SK-N-SH (cell line): ENCODE results near the gene DERL3. TPM values are rescaled to one million over a fixed set of nuclear protein-coding genes. Genes with fewer than 3 reads are reported as not detected.

Experiments used
- CTCF ChIA-PET: fragments of 300-600, 350-600 bp; formaldehyde crosslinking; extraction: SDS; loops from one replicate; lab custom pipeline; 2021; lab: Yijun Ruan, JAX
- POLR2A ChIA-PET: fragments of 350-600 bp; sonication (Branson Sonifier 250); formaldehyde crosslinking; extraction: SDS; loops from one replicate; lab custom pipeline; 2020; ENCODE audit warnings: antibody characterized with exemption, inconsistent platforms; lab: Yijun Ruan, JAX
- DNase-seq: peaks from one replicate; pipeline ENCODE4 v3.0.0; 2012
- H2AFZ ChIP-seq: fragments of 200-600 bp; sonication (generic); 2 replicates; pipeline ENCODE4 v1.8.1; 2016; ENCODE audit warnings: antibody characterized with exemption, mild to moderate bottlenecking, low read depth
- H3F3A ChIP-seq: fragments of 200-600 bp; sonication (generic); replicated peaks from 2 replicates; pipeline ENCODE3; 2016; ENCODE audit warnings: antibody characterized with exemption, mild to moderate bottlenecking; ENCODE audit not compliant: insufficient read depth
- H3K27ac ChIP-seq, 2 experiments: fragments of 200-500 bp in 1 of 2; fragments of 200-600 bp in 1 of 2; sonication (Bioruptor generic) in 1 of 2; sonication (generic), shearing (Covaris generic) in 1 of 2; 2 replicates each; pipeline versions ENCODE4 v1.5.1 to v1.6.1; 2014 to 2016; ENCODE audit warnings: low read depth in 2 of 2, inconsistent platforms in 1 of 2, low read length in 1 of 2, mild to moderate bottlenecking in 1 of 2, mixed read lengths in 1 of 2
- H3K27me3 ChIP-seq: fragments of 200-600 bp; sonication (generic), shearing (Covaris generic); 2 replicates; pipeline ENCODE4 v1.6.1; 2016; ENCODE audit warnings: mixed run types; ENCODE audit not compliant: insufficient read depth
- H3K36me3 ChIP-seq, 2 experiments: fragments of 200-500 bp in 1 of 2; fragments of 200-600 bp in 1 of 2; sonication (Bioruptor generic) in 1 of 2; sonication (generic) in 1 of 2; replicated peaks in 1 of 2; 2 replicates each; pipeline versions ENCODE3 to v1.5.1; 2014 to 2016; ENCODE audit warnings: low read length in 1 of 2, mild to moderate bottlenecking in 1 of 2; ENCODE audit not compliant: insufficient read depth in 2 of 2, control insufficient read depth in 1 of 2
- H3K4me1 ChIP-seq, 2 experiments: fragments of 200-500 bp in 1 of 2; fragments of 200-600 bp in 1 of 2; sonication (Bioruptor generic) in 1 of 2; sonication (generic), shearing (Covaris generic) in 1 of 2; 2 replicates each; pipeline versions ENCODE4 v1.5.1 to v1.6.1; 2014 to 2016; ENCODE audit warnings: low read depth in 1 of 2, low read length in 1 of 2, mixed run types in 1 of 2; ENCODE audit not compliant: insufficient read depth in 2 of 2, control insufficient read depth in 1 of 2
- H3K4me2 ChIP-seq: fragments of 200-600 bp; sonication (generic), shearing (Covaris generic); 2 replicates; pipeline ENCODE4 v1.6.1; 2017; ENCODE audit warnings: mixed run types
- H3K4me3 ChIP-seq, 2 experiments: fragments of 200-500 bp in 1 of 2; fragments of 200-600 bp in 1 of 2; sonication (Bioruptor generic) in 1 of 2; sonication (generic), shearing (Covaris generic) in 1 of 2; 2 replicates each; pipeline versions ENCODE4 v1.5.1 to v1.8.1; 2014 to 2016; ENCODE audit warnings: low read depth in 2 of 2, inconsistent platforms in 1 of 2, low read length in 1 of 2, mild to moderate bottlenecking in 1 of 2, mixed read lengths in 1 of 2, moderate library complexity in 1 of 2
- H3K79me2 ChIP-seq: fragments of 200-600 bp; sonication (generic); 2 replicates; pipeline ENCODE4 v1.8.1; 2017; ENCODE audit warnings: mild to moderate bottlenecking; ENCODE audit not compliant: insufficient read depth
- H3K9ac ChIP-seq: fragments of 200-600 bp; sonication (generic); 2 replicates; pipeline ENCODE4 v1.6.1; 2017; ENCODE audit warnings: mixed run types
- H3K9me2 ChIP-seq: fragments of 200-600 bp; sonication (generic); 2 replicates; pipeline ENCODE4 v1.6.1; 2017; ENCODE audit warnings: mixed run types
- H3K9me3 ChIP-seq: fragments of 200-600 bp; sonication (generic); 2 replicates; pipeline ENCODE4 v1.6.1; 2017; ENCODE audit warnings: mixed run types, mild to moderate bottlenecking, moderate library complexity
- H4K20me1 ChIP-seq: fragments of 200-600 bp; sonication (generic); 2 replicates; pipeline ENCODE4 v1.6.1; 2017; ENCODE audit warnings: mild to moderate bottlenecking, mixed run types; ENCODE audit not compliant: insufficient read depth
- ELF1 ChIP-seq: IDR thresholded peaks from 2 replicates; pipeline ENCODE4 v1.4.0; 2012
- FOSL2 ChIP-seq: IDR thresholded peaks from 2 replicates; pipeline ENCODE4 v1.4.0; 2012; ENCODE audit warnings: low read depth, mild to moderate bottlenecking, moderate library complexity, borderline replicate concordance
- FOXJ3 ChIP-seq: sonication (generic); formaldehyde crosslinking; IDR thresholded peaks from 2 replicates; pipeline ENCODE4 v1.5.1; 2020; ENCODE audit warnings: mild to moderate bottlenecking, missing genetic modification reagents
- GATA2 ChIP-seq: sonication (generic); formaldehyde crosslinking; IDR thresholded peaks from 2 replicates; pipeline ENCODE4 v1.5.0; 2020; ENCODE audit warnings: mild to moderate bottlenecking, missing genetic modification reagents
- IRF3 ChIP-seq: fragments of 150-350 bp; IDR thresholded peaks from 2 replicates; pipeline ENCODE4 v1.6.1; 2016; ENCODE audit warnings: mild to moderate bottlenecking, low read depth, low read length
- JUND ChIP-seq: IDR thresholded peaks from 2 replicates; pipeline ENCODE4 v1.4.0; 2012
- MEF2A ChIP-seq: IDR thresholded peaks from 2 replicates; pipeline ENCODE4 v1.4.0; 2012; ENCODE audit warnings: low read depth, borderline replicate concordance
- MXI1 ChIP-seq: IDR thresholded peaks from 2 replicates; pipeline ENCODE4 v1.6.1; 2012; ENCODE audit warnings: mild to moderate bottlenecking, low read depth, low read length, improper control_type of control experiment
- NRF1 ChIP-seq: IDR thresholded peaks from 2 replicates; pipeline ENCODE4 v1.6.1; 2012; ENCODE audit warnings: low read depth, mild to moderate bottlenecking, low read length
- PBX3 ChIP-seq: IDR thresholded peaks from 2 replicates; pipeline ENCODE4; 2012
- POLR2AphosphoS5 ChIP-seq: IDR thresholded peaks from 2 replicates; pipeline ENCODE4 v1.6.1; 2012; ENCODE audit warnings: low read depth, low read length
- RAD21 ChIP-seq: IDR thresholded peaks from 2 replicates; pipeline ENCODE4 v1.6.1; 2012; ENCODE audit warnings: mild to moderate bottlenecking, low read length
- RCOR1 ChIP-seq: fragments of 150-350 bp; IDR thresholded peaks from 2 replicates; pipeline ENCODE4 v1.6.1; 2017; ENCODE audit warnings: antibody characterized with exemption, low read length
- RFX5 ChIP-seq: IDR thresholded peaks from 2 replicates; pipeline ENCODE4 v1.6.1; 2012; ENCODE audit warnings: mild to moderate bottlenecking, improper control_type of control experiment, low read length
- RXRA ChIP-seq: IDR thresholded peaks from 2 replicates; pipeline ENCODE4 v1.4.0; 2012; ENCODE audit warnings: low read depth, mild to moderate bottlenecking, borderline replicate concordance
- SIN3A ChIP-seq: IDR thresholded peaks from 2 replicates; pipeline ENCODE4 v1.6.1; 2012; ENCODE audit warnings: low read depth, mild to moderate bottlenecking, low read length, moderate library complexity, borderline replicate concordance
- SMC3 ChIP-seq: IDR thresholded peaks from 2 replicates; pipeline ENCODE4 v1.6.1; 2012; ENCODE audit warnings: low read depth, low read length, improper control_type of control experiment
- TAF1 ChIP-seq: IDR thresholded peaks from 2 replicates; pipeline ENCODE4 v1.6.1; 2012; ENCODE audit warnings: low read depth, mild to moderate bottlenecking, low read length, moderate library complexity, borderline replicate concordance
- TCF12 ChIP-seq: IDR thresholded peaks from 2 replicates; pipeline ENCODE4 v1.4.0; 2012
- USF1 ChIP-seq: IDR thresholded peaks from 2 replicates; pipeline ENCODE4 v1.4.0; 2012; ENCODE audit warnings: low read depth, borderline replicate concordance
- YY1 ChIP-seq: IDR thresholded peaks from 2 replicates; pipeline ENCODE4 v1.4.0; 2012; ENCODE audit warnings: low read depth, mild to moderate bottlenecking
- ZBTB33 ChIP-seq: IDR thresholded peaks from 2 replicates; pipeline ENCODE4 v1.4.0; 2012; ENCODE audit warnings: low read depth, borderline replicate concordance
- WGBS: methylation state at CpG from one replicate; pipeline ENCODE4 v1.1.6; 2017; ENCODE audit warnings: low lambda C conversion rate; 5-methylcytosine and 5-hydroxymethylcytosine counted together
- polyA plus RNA-seq, 3 experiments: library from polyadenylated mRNA; depleted of rRNA; stranded (reverse); fragments of >200 nt; gene quantifications; 2 replicates each; pipeline ENCODE4 v1.2.3, GENCODE V29; 2012

DERL3 gene
- polyA plus RNA-seq, 1 of the 3 experiments (the other 2 are of a cell fraction): not detected

- Histone ChIP-seq H4K20me1 (no peaks in the 10 kb centered on the region), H3F3A (no peaks in the 10 kb centered on the region), H2AFZ (no peak overlapping the region), H3K27ac (no peak overlapping the region), H3K9ac (no peak overlapping the region), H3K79me2 (no peaks in the 10 kb centered on the region), H3K27me3 (no peaks in the 10 kb centered on the region), H3K9me3 (no peaks in the 10 kb centered on the region), H3K4me3 (no peak overlapping the region), H3K9me2 (no peaks in the 10 kb centered on the region), H3K4me2 (no peak overlapping the region), H3K4me1 (peaks cover 4 to 30% of the 10 kb centered on the region in 2 experiments), H3K36me3 (no peaks in the 10 kb centered on the region)
- no peak for DNase-seq
- POLR2A ChIA-PET: interaction anchor here (0.7 to 1.4 kb wide), 6 partner anchors 24 to 82 kb away, joined by 3 to 5 read pairs (median 3); partner anchors contain the start of genes CHCHD10, MMP11 and SMARCB1
- TF ChIP-seq POLR2AphosphoS5: no peak
- no peak for TF ChIP-seq JUND
- TF ChIP-seq FOSL2: no peak
- no peak for TF ChIP-seq RFX5
- no peak for TF ChIP-seq FOXJ3
- TF ChIP-seq IRF3: no peak
- no peak for TF ChIP-seq NRF1
- TF ChIP-seq YY1: no peak
- no peak for TF ChIP-seq TCF12
- no peak for TF ChIP-seq MXI1
- no peak for TF ChIP-seq RAD21
- no peak for TF ChIP-seq ELF1
- TF ChIP-seq GATA2 (CRISPR knock-in tag): no peak
- no peak for TF ChIP-seq SMC3
- no peak for TF ChIP-seq RXRA
- CTCF ChIA-PET: interaction anchor here (0.6 to 10.1 kb wide), 72 partner anchors 8 to 480 kb away, joined by 3 to 277 read pairs (median 4); partner anchors contain the start of genes C22orf15, CHCHD10, DERL3 and MMP11
- WGBS: 88% methylated on average over 14 of the region's 16 CpGs
Observed at GRCh38 chr22:23850136-23850611, 11.4 kb upstream of the DERL3 start.

- ChIA-PET POLR2A (interaction anchor here (0.8 to 1.4 kb wide), 4 partner anchors 23 to 77 kb away, joined by 3 to 5 read pairs (median 4); partner anchors contain the start of genes MMP11 and SMARCB1), CTCF (interaction anchor here (0.6 to 10.1 kb wide), 74 partner anchors 9 to 479 kb away, joined by 3 to 277 read pairs (median 4); partner anchors contain the start of genes C22orf15, CHCHD10, DERL3 and MMP11)
- no peaks in the 10 kb centered on the region for H3F3A ChIP-seq
- H3K9me2 ChIP-seq: no peaks in the 10 kb centered on the region
- H3K36me3 ChIP-seq: no peaks in the 10 kb centered on the region
- peak overlapping the region; percentile 19 to 43; a peak in 2 of 4 replicates for H3K4me3 ChIP-seq
- peaks cover 4 to 36% of the 10 kb centered on the region in 2 experiments for H3K4me1 ChIP-seq
- H4K20me1 ChIP-seq: no peaks in the 10 kb centered on the region
- H3K4me2 ChIP-seq: peak overlapping the region; percentile 69; the same call in 1 of the 2 replicates
- H3K27ac ChIP-seq: no peak overlapping the region
- H3K27me3 ChIP-seq: no peaks in the 10 kb centered on the region
- no peak overlapping the region for H3K9ac ChIP-seq
- 0 out of 2 replicates have a peak overlapping the region, but pooled peaks have one; percentile 60 for H2AFZ ChIP-seq
- 49% methylated on average over 14 of the region's 62 CpGs for WGBS
- no peaks in the 10 kb centered on the region for H3K9me3 ChIP-seq
- H3K79me2 ChIP-seq: no peaks in the 10 kb centered on the region
- peak; percentile 92 for DNase-seq
- no peak for TF ChIP-seq MXI1
- no peak for TF ChIP-seq PBX3
- TF ChIP-seq SIN3A: no peak
- no peak for TF ChIP-seq GATA2 (CRISPR knock-in tag)
- no peak for TF ChIP-seq RCOR1
- no peak for TF ChIP-seq JUND
- peak; percentile 89 for TF ChIP-seq SMC3
- TF ChIP-seq USF1: no peak
- no peak for TF ChIP-seq MEF2A
- no peak for TF ChIP-seq TAF1
- no peak for TF ChIP-seq NRF1
- no peak for TF ChIP-seq ZBTB33
Observed at GRCh38 chr22:23849009-23850006, 10.5 kb upstream of the DERL3 start.
